Activated CD4-positive, CD25-positive, alpha-beta regulatory T cell treated with anti-CD3 and anti-CD28 coated beads, Interleukin-2, amount 50 U/mL, for 16 hours (primary cell): ENCODE results near the gene NUDCD3.

Experiments used
- DNase-seq: peaks from one replicate; pipeline ENCODE4 v3.0.0-alpha.2; 2020; ENCODE audit warnings: low read depth, low spot score

The NUDCD3 gene

DNA sequence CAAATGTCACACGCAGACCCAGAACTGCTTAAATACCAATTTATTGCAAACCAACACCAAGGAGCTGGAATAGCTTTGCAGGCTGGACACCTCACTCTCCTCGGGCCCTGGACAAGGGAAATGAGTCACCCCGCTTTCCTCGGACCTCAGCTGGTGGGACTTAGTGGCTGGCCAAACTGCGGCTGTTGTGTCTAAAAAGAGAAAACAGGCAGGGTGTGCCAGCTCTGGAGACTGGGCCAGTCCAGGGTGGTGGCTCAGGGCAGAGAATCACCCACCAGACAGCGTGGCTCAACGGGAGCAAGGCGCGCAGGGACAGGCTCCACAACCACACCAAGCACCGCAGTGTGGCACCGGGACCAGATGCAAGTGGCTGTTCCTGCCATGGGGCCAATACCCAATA is 106.9 kb downstream of the NUDCD3 start:
- DNase-seq, result no peak

DNA sequence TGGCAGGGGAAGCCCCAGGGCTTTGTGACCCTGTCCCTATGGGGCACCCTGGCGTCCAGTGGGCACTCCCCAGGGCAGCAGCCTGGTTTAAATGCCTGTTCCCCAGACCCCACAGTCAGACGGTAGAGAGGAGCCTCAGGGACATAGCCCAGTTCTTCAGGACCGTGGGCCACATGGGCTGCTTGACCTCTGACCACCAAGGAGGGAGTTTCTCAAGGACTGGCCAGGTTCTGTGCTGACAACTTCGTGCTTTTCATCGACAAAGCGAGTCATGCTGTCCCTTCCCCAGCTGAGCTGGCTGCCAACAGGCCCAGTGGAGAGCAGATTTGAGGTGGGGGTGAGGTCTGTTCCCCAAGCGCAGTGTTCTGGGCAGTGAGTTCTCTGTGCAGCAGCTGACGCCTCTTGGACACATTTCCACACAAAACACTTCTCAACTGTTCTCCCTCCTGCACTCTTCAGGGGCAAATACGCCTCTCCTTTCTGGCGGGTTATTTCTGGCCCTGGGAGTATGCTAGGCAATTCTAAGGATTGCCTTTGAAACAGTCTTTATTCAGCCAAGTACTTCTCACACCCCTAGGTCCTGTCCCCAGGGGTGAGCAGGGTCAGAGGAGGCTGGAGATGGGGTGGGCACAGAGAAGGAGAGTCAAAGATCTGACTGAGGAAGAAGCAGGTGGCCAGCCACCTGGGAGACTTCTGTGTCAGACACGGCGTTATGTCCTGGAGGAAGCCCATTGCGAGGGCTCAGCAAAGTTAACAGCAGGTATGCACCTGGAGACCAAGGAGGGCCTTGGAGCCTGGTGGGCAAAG is 107.8 kb downstream of the NUDCD3 start:
- no peak for DNase-seq

DNA sequence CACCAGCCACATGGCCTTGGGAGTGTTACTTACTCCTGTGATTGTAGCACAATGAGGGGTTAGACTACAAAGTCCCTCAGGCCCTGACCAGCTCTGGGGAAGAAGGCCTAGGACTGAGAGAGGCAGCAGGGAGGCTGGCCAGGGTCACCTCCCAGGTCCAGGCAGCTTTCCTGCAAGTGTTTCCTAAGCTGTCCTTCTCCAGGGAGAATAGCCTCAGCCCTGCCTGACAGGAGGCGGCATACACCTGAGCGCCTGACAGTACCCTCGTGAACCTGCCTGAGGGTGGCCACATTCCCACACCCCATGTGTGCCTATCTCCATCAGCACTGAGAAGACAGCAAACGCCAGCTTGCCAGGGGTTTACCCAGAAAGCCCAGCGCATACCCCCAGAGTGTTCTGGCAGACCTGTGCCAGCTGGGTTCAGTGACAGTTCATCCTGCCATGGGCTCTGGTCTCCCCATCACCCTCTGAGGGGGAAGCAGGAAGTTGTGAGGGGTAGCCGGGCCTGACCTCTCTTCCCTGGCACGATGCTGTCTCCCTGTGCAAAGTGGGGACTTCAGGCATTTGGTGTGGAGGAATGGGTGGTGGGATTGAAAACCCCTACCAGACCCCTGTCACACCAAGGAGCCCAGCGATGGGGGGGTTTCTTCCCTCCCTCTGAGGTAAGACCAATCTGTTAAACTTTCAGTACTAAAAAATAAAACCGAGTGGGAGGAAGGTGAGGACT is 108.8 kb downstream of the NUDCD3 start:
- DNase-seq, result no peak

DNA sequence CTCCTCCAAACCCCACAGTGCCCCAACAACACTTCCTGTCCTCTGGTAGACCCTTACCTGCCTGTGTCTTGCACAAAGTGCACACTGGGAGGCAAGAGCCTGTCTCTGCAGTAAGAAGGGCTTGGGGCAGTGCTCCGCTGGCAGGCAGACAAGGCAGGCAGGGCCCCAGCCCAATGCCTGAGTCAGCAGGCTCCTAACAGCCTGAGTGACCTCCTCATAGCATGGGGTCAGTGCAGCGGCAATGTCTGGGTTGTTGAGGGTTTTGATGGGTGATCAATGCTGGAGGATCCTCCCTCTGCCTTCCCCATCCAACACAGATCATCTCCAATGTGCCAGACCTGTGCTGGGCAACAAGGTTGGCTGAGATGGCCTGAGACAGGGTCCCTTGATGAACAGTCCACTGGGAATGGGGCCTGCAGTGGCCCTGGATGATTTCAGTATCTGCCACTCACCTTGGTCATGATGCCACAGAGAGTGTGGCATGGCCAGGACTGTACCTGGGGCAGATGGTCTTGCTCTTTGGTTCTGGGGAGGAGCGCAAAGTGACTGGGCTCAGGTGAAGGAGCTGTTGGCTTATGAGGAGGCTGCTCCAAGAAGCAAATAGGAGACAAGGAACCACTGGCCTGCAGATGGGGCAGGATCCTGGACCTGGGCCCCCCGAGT is 109.5 kb downstream of the NUDCD3 start:
- DNase-seq, result no peak

DNA sequence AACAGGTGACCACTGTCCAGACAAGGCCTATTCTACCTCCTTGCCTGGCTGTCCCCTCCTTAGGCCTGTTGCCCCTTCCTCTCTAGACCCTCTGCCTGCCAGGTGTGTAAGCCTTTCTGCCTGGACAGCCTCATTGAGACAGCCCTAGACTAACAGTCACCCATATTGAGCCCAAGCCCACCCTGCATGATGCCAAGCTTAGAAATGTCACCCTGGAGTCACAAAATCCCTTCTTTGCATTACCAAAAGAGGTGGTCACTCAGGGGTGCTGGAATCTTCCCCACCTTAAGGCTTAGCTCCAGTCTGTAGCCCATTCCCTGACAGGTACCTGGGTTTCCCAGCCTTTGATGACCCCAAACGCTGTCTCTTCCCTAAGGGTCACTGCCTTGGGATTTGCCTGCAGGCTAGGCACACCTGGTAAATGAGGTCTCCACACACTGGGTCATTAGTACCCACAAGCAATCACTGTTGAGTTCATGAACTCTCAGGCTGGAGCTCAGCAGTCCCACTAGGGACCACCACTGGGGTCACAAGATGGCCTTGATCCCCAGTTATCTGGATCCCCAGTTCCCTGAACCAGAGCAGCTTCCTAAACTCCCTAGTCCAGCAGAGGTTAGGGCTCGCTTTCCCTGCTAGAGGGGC is 110.1 kb downstream of the NUDCD3 start:
- no peak for DNase-seq

DNA sequence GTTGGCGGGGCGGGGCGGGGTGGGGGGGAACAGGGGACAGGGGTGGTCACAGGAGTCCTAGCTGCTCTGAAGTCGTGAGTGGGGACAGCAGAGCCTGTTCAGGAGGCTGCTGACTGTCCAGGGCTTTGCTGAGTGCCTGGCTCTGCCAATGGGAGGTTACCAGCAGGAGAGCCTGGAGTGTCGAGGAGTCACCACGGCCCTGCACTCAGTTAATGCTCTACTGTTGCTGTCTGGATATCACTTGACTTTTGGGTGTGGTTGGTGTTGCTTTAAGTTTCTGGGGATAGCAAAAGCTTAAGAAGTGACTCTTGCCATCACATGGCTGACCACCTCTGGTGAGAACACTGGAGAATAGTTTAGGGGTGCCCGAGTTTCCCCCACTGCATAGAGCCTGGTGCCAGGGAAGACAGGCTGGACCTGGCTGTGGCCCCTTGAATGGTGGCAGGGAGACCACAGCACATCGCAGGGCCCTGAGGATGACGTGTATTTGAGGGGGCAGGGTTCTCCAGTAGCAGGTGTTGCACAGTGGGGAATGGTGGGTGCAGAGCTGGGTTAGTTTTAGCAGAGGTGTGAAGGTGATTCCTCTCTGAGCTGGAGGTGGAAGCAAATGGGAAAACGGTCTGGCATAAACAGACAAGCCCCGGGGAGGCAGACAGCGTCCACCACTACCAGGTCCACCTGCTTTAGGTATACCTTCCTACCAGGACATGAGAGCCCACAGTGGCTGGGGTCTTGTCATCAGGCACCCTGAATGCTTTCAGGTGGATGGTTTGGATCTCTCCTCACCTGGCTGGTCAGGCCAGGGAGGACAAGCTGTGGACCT is 110.9 kb downstream of the NUDCD3 start:
- no peak for DNase-seq

DNA sequence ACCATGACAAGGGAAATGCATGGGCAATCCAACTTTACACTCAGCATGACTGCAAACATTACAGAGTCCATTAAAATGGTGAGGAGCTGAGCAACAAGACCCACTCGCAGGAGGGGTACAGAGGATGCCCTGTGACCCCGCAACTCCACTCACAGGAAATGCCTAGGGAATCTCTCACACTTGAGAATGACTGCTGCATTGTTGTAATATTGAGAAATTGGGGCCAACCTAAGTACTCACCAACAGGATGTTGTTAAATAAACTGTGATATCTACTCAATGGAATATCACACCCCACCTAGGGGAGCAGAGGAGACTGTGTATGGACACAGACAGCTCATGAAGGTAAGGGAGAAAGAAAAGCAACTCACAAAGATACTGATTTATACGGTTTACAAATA is 111.7 kb downstream of the NUDCD3 start:
- no peak for DNase-seq

DNA sequence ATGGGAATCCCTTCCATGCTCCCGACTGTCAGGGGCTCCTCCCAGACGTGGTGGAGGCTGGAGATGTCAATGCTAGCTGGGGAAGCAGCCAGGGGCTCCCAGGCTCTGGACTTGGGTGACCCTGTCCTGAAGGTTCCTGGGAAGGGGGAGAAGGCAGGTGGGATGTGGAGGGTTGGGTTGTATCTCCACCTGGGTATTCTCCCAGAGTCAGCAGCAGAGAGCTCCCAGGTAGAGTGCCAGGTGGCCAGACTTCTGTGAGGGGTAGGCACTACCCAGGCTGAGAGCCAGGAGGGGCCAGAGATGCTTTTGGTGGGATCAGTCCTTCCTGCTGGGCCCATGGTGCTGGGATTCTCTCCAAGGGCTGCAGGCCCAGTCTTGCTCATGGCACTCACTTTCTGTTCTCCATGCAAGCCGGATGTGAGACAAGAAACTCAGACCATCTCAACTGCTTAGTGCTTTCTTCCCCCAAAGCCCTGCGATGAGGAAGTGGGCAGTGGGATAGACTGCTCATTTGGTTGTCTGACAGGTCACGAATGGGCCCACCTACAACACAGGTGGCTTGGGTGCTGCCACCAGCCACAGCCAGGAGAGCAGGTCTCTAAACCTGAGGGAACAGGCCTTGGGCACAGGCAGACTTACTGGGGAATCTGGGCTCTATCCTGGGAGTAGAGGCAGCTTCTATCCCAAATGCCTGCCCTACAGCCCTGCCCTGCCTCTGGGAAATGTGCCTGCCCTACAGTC is 112.6 kb downstream of the NUDCD3 start:
- no peak for DNase-seq

DNA sequence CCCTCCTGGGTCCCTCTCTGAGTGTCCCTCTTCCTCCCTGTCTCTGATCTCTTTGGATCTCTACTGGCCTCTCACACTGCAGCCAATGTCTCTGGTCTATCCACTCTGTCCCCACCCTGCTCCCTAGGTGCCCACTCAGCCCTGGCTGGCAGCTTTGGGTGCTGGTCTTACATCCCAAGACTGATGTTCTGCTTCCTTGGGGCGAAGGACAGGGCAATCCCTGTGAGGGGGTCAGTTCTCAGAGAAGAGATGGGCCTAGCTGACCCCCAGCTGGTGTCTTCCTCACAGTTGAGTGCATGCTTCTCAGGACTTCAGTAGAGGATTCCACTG is 113.4 kb downstream of the NUDCD3 start:
- no peak for DNase-seq

DNA sequence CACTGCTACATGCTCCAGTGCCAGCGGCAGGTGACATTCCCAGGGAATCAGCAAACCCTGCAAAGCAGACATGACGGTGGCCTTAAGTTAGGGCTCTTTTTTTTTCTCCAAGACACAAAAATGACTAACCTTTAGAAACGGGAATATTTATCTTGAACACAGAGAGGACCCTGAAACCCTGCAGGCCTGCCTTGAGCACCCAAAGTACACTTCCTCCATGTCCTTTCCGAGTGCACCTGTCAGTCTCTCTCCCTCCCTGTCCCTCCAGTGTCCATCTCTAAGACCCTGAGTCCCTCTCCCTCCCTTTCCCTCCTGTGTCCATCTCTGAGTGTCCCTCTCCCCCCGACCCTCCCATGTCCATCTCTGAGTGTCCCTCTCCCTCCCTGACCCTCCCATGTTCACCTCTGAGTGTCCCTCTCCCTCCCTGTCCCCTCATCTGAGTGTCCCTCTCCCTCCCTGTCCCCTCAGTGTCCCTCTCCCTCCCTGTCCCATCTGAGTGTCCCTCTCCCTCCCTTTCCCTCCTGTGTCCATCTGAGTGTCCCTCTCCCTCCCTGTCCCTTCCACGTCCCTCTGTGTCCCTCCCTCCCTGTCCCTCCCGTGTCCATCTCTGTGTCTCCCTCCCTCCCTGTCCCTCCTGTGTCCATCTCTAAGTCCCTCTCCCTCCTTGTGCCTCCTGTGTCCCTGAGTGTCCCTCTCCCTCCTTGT is 113.9 kb downstream of the NUDCD3 start:
- DNase-seq, result no peak

DNA sequence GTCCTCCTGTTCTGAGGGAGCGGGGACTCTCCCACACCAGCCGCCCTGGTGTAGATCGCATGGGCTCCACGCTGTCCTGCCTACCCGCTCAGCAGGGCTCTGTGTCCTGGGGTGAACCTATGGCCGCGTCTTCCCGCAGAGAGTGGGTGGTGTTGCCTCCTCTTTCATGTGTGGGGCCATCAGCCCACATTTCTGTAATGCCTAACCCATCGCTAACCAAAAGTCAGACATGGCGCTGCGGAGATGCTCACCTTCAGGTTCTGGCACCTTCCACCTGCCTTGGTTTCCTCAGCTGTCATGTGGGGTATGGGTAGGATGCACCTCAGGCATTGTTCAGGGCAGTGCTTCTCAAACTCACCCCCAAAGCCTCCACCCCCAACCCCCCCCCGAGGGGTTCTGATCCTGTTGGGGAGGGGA is 114.5 kb downstream of the NUDCD3 start:
- DNase-seq, result no peak

DNA sequence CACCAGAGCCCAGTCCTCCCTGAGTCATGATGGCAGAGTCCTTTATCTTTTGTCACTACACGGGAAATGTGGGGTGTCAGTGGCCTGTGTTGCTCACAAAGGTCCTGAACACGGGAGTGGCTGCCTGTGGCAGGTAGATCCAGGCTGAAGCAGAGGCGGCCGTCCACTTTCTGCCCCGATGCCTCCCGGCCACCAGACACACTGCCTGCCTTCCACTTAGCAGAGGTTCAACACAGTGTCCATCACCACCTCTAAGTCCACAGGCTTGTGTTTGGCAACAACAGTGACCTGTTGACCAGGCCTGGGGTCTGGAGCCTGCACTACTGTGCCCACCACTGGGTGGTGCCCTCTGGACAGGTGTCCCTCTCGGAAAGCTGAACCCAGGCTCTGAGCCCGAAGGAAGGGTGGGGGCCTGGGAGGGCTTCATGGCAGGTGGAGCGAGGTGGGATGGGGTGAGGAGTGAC is 115.2 kb downstream of the NUDCD3 start:
- no peak for DNase-seq

DNA sequence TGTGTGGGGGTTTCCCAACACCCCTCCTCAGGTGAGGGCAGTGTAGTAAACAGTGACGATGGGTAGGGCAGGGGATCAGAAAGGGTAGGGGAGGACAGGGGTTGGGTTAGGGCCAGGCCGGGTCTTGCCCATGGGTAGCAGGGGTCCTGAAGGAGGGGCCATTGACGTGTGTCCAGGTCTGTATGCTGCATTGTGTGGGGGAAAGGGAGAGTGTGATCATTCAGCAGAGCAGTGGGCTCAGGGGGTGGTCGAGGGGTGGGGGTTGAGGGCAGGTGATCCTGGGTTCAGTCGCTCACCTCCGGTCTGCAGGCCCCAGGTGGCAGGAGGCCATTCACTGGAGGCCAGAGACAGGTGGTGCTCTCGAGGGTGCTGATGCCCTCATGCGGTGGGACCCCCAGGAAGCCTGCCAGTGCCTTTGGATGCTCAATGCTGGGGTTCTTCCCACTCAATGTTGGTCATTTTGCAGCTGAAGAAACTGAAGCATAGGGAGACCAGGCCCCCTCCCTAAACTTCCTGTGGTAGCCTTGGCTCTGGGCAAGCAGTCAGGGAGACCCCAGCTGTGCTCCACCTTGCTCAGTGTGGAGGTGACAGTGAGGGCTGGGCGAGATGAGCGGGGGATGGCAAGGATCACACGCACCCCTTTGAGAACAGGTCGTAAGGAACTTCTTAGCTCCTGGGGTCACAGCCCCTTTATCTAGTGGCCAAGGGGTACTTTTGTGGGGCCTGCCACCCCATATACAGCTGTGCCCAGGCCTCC is 116.3 kb downstream of the NUDCD3 start:
- no peak for DNase-seq

DNA sequence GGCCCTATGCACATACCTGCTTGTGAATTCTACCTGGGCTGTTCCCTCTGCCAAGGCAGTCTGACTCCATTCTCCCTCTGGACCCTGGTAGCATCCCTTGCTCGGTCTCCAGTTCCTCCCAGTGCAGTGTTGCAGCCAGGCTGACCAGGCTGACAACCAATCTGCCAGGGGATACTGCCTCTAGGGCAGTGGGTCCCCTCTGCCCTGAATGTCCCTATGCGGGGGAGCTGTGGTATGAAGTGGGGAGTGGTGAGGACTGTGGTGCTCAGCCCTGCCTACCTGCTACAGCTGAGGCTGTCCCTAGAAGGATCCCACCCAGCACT is 117.1 kb downstream of the NUDCD3 start:
- DNase-seq, result no peak

DNA sequence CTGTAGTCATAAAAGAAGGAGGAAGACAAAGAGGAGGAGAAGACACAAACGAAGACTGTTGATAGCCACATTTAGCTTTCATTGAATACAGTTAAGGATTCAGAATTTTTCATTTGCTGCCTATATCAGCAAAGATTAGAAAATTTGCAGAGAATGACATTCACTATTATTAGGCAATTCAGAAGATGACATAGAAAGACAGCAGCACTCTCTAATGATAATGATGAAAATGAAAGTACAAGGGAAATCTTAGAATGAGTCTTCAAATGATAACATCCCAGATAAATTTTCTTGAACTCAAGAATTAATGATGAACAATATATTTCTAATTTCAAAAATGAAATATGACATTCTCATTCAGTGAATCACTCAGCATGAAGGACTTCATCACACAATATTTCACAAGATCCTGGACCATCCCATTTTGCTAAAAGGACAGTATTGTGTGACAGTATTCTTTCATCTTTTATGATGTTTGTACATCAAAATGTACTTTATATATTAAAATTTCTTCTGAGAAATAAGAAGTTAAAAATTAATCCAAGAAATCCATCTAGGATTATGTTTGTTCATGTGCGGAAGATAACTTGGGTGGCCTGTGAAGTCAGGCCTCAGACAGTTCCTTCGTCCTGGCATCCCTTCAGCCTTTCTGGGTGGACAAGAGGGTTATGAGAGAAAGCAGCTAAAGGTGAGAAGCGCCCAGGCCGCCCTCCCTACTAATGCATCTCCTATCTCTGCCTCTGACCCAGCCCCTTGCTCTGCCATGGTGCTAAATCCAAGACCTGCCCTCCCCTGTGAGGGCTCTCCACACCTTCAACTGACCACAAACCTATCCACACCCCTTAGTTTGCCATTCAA is 117.7 kb downstream of the NUDCD3 start:
- DNase-seq, result no peak

DNA sequence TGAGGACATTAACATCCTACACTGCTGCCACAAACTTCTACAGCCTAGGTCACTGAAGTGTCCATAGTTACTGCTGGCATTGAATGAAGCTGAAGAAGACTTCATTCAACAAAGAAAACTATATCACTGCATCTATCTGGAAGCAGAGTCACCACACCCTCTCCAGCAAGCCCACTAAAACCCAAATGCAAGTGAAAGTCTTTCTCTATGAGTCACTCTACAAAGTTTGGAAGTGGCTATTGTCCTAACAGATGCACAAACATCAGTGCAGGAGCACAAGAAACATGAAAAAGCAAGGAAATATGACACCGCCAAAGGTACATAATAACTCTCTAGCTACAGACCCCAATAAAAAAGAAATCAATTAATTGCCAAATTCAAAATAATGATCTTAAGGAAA is 121.6 kb downstream of the NUDCD3 start:
- no peak for DNase-seq

DNA sequence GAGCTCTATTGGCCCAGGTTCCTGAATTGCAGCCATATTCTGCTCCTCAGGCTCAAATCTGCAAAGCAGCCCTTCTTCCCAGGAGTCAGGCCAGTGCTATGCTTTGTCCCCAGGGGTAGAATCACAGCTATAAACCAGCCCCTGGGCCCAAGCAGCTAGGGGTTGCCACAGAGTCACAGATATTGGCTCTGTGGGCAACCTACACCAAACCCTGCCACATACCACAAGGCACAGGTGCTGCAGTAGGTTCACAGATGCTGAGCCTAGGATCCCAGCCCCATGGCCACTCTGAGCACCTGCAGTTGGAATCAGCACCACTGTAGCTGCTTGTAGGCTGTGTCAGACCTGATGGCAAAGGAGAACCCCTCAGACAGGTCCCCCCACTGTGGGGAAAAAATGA is 122.0 kb downstream of the NUDCD3 start:
- DNase-seq, result no peak

DNA sequence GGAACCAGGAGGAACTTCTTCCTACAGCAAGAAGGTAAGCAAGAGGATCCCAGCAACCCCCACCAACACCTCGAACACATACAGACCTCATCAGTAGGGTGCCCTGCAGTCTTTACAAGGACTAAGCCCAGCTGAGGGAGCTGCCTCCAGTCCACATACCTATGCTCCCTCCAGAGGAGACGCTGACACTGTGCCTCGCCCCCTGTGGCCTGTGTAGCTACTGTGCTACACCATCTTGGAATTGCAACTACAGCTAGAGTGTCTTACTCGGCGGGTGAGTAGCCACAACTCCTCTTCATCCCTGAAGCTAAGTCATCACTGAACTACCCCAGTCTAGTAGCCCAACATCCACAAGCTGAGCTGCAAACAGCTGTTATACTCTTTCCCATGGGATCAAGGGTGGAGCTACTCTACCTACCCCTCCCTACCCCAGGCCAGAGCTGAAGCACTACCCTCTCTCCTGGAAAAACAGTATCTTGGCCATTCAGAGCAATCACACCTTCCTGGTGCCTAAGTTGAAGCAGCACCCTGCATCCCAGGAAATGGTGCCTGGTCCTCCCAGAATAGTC is 122.9 kb downstream of the NUDCD3 start:
- no peak for DNase-seq
